Heart left ventricle (tissue), 13 donors: ENCODE measurements around the gene GYG2.
"Not testable (repeated sequence)": the region's sequence is repeated elsewhere in the genome, so short reads cannot be mapped to it uniquely, and the experiment has no call there.

Experiments
- CTCF ChIP-seq, 12 donors: fragments of 200-600 bp; sonication (generic) in 4 of 12; IDR thresholded peaks; one replicate each; pipeline versions ENCODE4 v1.5.0 to v1.8.0; 2018 to 2022; ENCODE audit warnings: antibody characterized with exemption in 12 of 12, mild to moderate bottlenecking in 5 of 12
- POLR2A ChIP-seq, 2 donors: fragments of 450-650 bp; IDR thresholded peaks; one replicate each; pipeline ENCODE4 v1.6.1; 2017; ENCODE audit warnings: antibody characterized with exemption in 2 of 2, mild to moderate bottlenecking in 2 of 2, moderate library complexity in 2 of 2
- donor health status: ischemic (EF 13 %, LVEDD 7.1; RV severe dilation, severe dysfunction).
- donor health status: DM: no; HTN: yes; CAD: no.
- donor health status: DM: no; HTN: no; CAD: no.
- donor health status: ischemic (EF 25% LVEDD 6.9; RV normal size, moderate dysfunction).
- donor health status: ischemic (EF 25% LVEDD 5.7; RV mildly dilated, moderate dysfunction).
- donor health status: ischemic (EF 35%, LVEDD 5.7; RV mildly dilated, moderate dysfunction).
- donor health status: nonischemic (EF 11% LVEDD 7.7; RV severe dilation, severe dysfunction).
- donor health status: DM: yes; HTN: yes; CAD: no.
- donor health status: PGD.
- donor health status: ischemic (EF 29% LVEDD 5.4; RV normal size, mild dysfunction).
- donor health status: nonischemic (EF 23%, LVEDD 6.1; RV moderate dilation, normal function).

- TF ChIP-seq CTCF, POLR2A (IDR thresholded peaks at IDR 0.05): not testable (repeated sequence)
Observed at GRCh38 chrX:2796808-2797207, 31.9 kb upstream of the GYG2 start.
